Astrocyte of the hippocampus (primary cell): Measurements from ENCODE around the gene DGKG.

Experiments
- DNase-seq: peaks from one replicate; pipeline ENCODE4 v3.0.0; 2011; ENCODE audit warnings: low read depth, low spot score

The DGKG gene

DNA sequence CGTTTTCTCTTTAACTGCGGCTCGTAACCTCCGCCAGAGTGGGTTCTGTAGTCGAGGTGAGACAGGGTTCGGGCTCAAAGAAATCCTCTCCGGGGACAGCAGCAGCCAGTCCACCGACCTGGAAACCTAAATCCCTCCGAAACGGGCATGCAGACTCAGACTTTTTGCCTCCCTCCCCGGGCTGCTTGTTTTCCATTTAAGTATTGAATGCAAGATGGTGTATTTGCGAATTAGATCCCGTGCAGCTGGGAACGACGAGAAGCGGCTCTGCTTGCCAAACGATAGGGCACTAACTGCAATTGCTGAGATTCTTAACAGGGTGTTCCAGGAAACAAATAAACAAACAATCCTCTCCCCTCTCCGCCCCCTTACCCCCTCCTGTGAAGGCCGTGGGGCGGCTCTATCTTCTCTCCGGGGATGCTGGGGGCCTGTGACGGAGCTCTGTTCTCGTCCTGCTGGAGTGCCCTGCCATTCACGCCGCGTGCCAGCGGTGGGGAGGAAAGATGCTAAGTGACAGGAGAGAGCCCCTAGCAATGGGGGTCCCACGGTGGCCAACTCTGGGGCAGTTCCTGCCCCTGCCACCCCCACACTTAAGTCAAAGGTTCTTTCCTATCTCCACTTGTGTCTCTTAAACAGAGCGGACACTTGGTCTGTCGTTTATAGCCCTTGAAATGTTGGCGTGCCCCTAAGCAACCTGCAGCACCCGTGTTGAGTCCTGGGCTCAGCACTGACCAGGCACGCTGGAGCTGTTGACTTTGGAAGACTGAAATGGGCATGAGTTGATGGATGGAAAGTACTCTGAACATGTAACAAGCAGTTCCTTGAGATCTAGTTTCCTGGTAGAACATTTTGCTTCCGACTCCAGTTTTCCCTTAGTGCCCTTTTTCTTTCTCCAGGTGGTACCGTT lies 251.9 kb downstream of the DGKG start:
- DNase-seq = peak; percentile 57

DNA sequence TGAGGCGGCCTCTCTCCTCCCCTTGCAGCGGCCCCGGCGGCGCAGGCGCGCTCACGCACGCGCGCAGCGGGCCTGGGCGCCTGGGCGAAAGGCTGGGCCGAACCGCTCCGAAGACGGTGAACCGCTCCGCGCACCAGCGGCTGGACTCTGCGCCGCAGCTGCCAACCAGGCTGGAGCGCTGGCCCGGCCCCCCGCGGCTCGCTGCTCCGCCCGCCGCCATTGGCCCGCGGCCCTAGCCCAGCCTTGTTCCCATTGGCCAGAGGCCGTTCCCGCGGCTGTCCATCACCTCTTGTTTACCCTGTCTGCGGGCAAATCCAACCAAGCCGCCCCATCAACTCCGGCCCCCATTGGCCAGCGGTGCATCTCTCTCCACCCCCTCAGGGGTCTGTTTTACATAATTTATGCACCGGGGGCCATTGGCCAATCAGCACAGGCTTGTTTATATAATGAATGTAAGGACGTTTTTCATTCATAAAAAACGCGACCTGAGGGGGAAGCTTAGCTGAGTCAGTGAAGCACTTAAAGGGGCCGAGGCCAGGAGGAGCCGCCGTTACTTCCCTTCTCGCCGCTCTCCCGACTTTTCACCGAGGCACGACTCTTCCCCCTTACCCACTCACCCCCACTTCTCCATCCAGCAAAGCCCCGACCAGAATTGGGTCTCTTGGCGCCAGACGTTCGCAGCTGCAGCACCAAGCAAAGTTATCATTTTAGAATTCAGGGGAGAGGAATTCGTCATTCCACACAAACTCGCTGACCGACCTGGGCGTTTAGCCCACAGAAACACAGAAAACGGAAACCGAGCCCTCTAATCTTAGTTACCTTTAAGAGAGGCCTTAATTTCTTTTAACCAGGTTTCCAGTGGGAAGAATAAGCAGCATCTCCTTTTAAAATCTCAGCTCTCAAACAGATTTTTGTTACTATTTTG lies 252.8 kb downstream of the DGKG start, which contains the start of gene ETV5:
ETV5 (minus strand) TSS at position 149 of the 925 bp plus-strand sequence. CDS start 3,221 bp downstream, outside the sequence.
- DNase-seq = peak; percentile 100

DNA sequence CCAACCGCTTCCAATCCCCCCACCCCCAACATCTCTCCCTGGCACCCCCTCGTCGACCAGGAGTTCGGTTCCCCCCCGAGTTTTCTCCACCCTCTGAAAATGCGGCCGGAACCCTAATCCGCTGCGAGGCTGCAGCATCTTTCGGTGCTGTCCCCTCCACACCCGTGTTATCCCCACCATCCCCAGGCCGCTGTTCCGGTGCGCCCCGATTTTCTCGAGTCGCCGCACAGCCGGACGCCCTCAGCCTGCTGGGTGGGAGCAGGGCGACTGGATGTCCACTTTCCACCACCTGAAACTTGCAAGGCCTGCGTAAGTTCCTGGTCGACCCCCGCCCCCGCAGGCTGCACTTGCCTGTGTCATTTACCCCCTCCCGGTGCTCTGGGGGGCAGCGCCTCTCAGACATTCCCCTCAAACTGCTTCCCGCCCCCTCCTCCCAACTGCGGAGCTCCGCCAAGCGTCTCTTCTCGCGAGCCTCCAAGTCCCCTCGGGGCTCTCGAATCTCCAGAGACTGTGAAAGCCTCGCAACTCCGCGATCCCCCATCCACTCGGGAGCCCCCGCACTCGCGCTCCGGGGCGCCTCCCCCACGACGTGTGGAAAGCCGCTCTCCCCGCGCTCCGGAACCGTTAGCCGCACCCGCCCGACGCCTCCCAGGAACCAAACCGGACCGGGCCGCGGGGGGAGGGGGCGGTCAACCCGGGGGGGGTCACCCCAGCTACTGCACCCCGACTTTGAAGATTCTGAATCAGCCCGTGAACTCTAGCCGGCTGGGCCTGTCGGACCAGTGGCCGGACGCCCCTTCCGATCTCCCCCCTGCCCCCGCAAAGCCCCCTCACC lies 253.7 kb downstream of the DGKG start:
- DNase-seq = peak; percentile 85

DNA sequence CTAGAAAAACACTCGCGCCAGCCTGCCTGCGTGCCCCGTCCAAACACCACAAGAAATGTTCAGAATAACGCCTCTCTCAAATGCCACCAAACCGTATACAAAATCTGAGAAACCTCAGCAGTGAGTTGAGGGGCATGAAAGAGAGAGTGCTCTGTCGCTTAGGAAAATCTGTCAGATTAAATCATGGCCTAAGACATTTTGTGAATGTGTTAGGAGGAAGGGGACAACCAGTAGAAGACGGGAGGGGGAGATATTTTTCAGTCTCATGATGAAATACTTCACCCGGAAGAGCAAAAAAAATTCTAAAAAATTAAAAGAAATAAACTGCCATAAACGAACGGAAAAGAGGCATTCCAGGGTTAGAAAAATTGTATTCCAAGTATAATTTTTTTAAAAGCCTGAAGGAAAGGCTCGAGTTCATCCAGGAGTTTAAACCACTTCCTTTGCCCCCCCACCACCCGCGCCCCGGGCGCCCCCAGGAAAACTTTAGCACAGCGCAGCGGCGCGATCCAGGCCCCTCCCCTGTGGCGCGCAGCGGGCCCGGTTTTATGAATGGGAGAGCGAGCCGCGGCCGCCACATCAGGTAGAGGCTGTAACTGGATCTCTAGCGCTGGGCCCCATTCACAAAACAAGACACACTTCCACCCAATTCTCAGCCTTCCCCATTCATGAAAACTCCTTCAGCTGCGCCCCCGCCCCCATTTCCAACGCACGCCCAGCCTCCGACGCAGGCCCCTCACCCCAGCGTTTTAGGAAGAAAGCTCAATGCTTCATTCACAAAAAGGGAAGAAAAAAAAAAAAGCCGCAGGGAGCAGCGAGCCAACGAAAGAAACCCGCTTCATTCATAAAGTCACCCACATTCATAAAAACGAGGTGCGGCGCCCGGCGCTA lies 254.6 kb downstream of the DGKG start:
- DNase-seq = peak; percentile 86

DNA sequence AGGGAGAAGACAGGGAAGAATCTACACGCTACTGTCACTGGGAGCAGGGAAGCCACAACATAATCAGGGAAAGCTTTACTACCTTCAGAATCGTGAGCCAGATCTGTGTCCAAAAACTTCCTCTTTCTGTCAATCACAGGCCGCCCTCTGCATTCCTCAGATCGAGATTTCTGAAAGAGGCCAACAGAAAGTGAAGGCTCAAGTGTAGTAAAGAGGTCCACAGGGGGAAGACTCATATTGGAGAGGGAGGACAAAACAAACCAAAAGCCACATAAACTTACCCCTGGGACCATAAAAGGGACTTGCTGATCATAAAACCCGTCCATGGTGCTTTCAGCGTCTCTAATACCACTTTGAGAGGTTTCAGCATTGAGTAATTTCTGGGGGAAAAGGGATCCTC lies 256.5 kb downstream of the DGKG start:
- no peak for DNase-seq

DNA sequence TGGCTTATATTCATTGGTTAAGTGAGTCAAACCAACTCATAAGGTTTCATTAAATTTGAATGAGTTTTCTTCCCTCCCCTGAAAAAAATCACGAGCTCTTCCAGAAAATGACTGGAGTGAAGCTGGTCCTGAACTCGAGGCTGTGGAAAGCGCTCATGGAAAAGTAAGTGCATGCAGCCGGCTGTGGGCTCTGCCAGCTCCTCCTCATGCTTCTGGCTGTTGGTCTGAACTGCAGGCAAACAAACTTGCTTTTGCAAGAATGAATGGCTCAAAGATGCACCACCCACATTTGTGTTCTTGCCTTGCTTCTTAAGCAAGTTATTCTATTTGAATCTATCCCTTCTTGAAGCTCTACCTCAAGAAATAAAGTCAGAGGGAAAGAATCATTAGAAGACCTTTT lies 259.3 kb downstream of the DGKG start:
- DNase-seq = peak; percentile 46

DNA sequence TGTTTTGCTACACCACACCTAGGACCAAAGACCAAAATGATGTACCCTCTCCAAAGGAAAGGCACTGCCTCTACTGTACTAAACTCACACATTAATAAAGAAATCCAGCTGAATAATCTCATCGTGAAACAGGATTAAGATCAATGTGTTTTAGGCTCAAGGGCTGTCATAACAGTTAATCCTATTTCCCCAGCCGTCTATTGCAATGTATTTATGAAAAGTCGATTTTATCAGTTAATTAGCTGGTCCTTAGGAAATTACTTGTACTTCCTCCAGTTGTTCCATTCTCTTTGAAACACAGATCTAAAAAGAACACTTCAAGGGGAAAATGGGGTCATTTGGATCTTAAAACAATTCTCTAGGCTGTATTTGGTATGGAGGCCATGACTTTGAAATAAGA lies 261.6 kb downstream of the DGKG start:
- DNase-seq = no peak

DNA sequence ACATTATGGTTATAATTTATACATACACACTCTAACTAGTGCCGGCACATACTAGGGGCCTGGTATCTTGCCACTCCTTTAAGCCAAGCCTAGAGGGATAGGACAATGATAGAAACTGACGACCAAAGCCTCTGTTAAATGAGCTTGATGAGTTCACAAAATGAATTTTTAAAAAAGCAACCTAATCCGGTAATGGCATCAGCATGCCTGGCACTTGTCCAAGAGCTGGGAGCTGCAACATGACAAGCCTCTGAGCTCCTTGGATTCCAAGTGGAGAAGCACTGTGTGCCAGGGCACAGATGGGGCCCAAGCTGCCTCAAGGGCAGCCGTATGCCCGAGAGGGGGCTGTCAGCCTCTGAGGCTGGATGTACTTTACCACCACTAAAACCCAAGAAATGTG lies 262.9 kb downstream of the DGKG start:
- DNase-seq = peak; percentile 87

DNA sequence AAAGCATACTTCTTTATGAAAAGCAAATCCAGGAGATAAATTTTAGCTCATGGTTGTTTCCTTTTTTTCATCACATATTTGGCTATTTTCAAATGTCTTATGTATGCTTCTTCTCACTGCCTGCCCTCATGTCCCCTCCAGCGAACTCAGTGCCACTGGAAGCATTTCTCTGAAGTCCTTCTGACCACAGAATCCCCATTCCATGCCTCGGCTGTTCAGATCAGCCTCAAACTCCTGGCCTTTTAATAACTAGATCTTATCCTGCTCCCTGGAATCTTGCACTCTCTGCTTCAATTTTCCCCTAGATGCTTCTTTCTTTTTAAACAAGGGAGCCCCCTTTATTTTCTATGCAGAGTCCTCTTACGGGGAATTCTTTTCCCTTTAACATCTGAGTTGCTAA lies 263.3 kb downstream of the DGKG start:
- DNase-seq = peak; percentile 46

DNA sequence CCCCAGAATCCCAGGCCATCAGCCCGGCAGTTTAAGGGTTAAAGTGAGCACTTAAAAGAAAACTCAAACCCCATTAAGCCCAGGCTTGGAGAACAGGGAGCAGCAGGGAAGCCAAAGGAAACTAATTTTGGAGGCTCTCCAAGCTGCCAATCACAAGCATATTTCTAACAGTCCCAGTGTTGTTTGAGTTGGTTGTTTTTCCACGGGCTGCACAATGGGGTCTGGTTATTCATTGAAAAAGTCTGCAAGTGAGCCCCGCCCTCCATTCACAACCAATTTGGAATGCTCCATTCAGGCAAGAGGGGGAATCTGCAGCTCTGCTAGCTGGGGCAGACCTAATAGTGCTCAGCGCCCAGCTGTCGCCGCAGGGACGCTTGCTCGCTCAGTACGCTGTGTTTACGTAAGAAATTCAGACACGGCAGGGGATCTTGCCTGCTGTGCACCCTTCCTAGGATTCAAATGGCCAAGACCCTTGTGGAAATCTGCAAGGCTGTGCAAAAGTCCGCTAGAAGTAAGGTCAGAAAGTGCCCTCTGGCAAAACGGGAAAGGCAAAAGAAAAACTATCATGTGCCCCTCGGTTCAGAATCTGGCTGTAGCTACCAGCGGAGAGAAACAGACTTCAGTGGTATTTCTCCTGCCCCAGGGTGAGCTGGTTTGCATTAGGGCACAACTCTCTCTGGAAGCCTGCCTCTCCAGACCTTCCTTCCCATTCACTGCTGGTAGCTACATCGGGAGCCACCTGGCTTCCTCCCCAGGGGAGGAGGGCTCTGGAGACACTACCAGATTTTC lies 264.2 kb downstream of the DGKG start:
- peak; percentile 97 for DNase-seq

DNA sequence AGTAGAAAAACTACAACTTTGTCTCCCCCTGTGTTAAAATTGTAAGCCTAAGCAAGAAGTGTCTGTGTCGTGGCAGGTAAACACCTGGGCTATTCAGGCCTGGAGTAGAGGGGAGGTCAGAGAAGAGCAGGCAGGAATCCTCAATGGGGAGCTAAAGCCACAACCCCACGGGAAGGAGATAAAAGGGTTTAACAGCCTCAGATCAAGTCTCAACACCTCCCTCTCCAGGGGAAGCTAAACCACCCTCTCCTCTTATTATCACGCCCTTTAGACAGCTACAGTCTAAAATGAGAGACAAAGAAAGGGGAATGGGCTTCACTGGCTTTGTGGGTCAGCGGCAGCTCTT lies 264.7 kb downstream of the DGKG start:
- no peak for DNase-seq
